ENCODE measurements around the gene HS3ST4. TPM values are rescaled to one million over a fixed set of nuclear protein-coding genes. Genes with fewer than 3 reads are reported as not detected.

Gene HS3ST4
- total RNA-seq, 1 donor from 2014 or later = 1.5 TPM

GRCh38 chr16:26158142-26158759 is 466.5 kb downstream of the HS3ST4 start:
- no peak for DNase-seq (ENCODE audit: extremely low spot score in 2 of 2)
- Histone ChIP-seq H3K9me3 (no peaks in the 10 kb centered on the region), H3K27me3 (no peaks in the 10 kb centered on the region), H3K4me3 (no peak overlapping the region), H3K36me3 (no peaks in the 10 kb centered on the region), H3K27ac (no peak overlapping the region), H3K4me1 (no peaks in the 10 kb centered on the region)
- intact Hi-C loops (cut with DNase I) = no loop called here
- TF ChIP-seq, protein P1, sequence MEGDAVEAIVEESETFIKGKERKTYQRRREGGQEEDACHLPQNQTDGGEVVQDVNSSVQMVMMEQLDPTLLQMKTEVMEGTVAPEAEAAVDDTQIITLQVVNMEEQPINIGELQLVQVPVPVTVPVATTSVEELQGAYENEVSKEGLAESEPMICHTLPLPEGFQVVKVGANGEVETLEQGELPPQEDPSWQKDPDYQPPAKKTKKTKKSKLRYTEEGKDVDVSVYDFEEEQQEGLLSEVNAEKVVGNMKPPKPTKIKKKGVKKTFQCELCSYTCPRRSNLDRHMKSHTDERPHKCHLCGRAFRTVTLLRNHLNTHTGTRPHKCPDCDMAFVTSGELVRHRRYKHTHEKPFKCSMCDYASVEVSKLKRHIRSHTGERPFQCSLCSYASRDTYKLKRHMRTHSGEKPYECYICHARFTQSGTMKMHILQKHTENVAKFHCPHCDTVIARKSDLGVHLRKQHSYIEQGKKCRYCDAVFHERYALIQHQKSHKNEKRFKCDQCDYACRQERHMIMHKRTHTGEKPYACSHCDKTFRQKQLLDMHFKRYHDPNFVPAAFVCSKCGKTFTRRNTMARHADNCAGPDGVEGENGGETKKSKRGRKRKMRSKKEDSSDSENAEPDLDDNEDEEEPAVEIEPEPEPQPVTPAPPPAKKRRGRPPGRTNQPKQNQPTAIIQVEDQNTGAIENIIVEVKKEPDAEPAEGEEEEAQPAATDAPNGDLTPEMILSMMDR (IDR thresholded peaks at IDR 0.05) = no peak
- TF ChIP-seq POLR2AphosphoS5 (IDR thresholded peaks at IDR 0.05; ENCODE audit: insufficient read depth in 1 of 2, low read depth in 1 of 2) (no peak), POLR2A (IDR thresholded peaks at IDR 0.05) (no peak)

DNA sequence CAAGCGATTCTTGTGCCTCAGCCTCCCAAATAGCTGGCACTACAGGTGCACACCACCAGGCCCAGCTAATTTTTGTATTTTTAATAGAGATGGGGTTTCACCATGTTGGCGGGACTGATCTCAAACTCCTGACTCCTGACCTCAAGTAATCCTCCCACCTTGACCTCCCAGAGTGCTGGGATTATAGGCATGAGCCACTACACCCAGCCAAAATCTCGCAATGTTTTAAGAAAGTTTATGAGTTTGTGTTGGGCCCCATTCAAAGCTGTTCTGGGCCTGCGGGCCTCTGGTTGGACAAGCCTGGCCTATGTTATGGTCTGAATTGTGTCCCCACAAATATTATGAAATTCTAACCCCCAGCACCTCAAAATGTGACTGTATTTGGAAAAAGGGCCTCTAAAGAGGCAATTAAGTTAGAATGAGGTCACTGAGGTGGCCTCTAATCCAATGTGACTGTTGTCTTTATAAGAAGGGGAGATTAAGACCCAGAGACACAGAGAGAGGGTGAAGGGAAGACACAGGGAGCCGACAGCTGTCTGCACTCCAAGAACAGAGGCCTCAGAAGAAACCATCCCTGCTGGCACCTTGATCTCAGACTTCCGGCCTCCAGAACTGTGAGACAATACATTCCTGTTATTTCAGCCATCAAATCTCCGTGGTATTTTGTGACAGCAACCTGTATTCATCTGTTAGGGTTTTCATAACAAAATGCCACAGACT is 469.9 kb downstream of the HS3ST4 start:
- Histone ChIP-seq H3K27me3 (no peaks in the 10 kb centered on the region), H3K4me1 (no peaks in the 10 kb centered on the region), H3K36me3 (no peaks in the 10 kb centered on the region), H3K27ac (no peak overlapping the region), H3K4me3 (no peak overlapping the region), H3K9me3 (no peaks in the 10 kb centered on the region)
- no peak for DNase-seq (ENCODE audit: extremely low spot score in 2 of 2)
- TF ChIP-seq POLR2AphosphoS5 (IDR thresholded peaks at IDR 0.05; ENCODE audit: insufficient read depth in 1 of 2, low read depth in 1 of 2) (no peak), POLR2A (IDR thresholded peaks at IDR 0.05) (no peak)
- TF ChIP-seq, protein P1 (IDR thresholded peaks at IDR 0.05) = no peak
- intact Hi-C loops (cut with DNase I) = no loop called here

GRCh38 chr16:26169473-26169872 is 477.7 kb downstream of the HS3ST4 start:
- no peaks in the 10 kb centered on the region for H3K9me3 ChIP-seq
- intact Hi-C loops (cut with DNase I) = no loop called here
- no peak for DNase-seq (ENCODE audit: extremely low spot score in 2 of 2)
- no peak overlapping the region for H3K4me3 ChIP-seq
- no peaks in the 10 kb centered on the region for H3K36me3 ChIP-seq
- no peak overlapping the region for H3K27ac ChIP-seq
- H3K4me1 ChIP-seq = no peaks in the 10 kb centered on the region
- H3K27me3 ChIP-seq = no peaks in the 10 kb centered on the region
- TF ChIP-seq POLR2A (IDR thresholded peaks at IDR 0.05) (no peak), POLR2AphosphoS5 (IDR thresholded peaks at IDR 0.05; ENCODE audit: insufficient read depth in 1 of 2, low read depth in 1 of 2) (no peak)
- TF ChIP-seq, protein P1 (IDR thresholded peaks at IDR 0.05) = no peak

GRCh38 chr16:26175944-26176343 is 484.2 kb downstream of the HS3ST4 start:
- Histone ChIP-seq H3K4me1 (no peaks in the 10 kb centered on the region), H3K4me3 (no peak overlapping the region), H3K27ac (no peak overlapping the region), H3K9me3 (no peaks in the 10 kb centered on the region), H3K36me3 (no peaks in the 10 kb centered on the region), H3K27me3 (no peaks in the 10 kb centered on the region)
- DNase-seq (ENCODE audit: extremely low spot score in 2 of 2) = no peak
- intact Hi-C loops (cut with DNase I) = no loop called here
- TF ChIP-seq, protein P1 (IDR thresholded peaks at IDR 0.05) = no peak
- no peak for TF ChIP-seq POLR2AphosphoS5 (IDR thresholded peaks at IDR 0.05; ENCODE audit: insufficient read depth in 1 of 2, low read depth in 1 of 2)
- no peak for TF ChIP-seq POLR2A (IDR thresholded peaks at IDR 0.05)

- H3K36me3 ChIP-seq = no peaks in the 10 kb centered on the region
- no peaks in the 10 kb centered on the region for H3K27me3 ChIP-seq
- no peak for DNase-seq (ENCODE audit: extremely low spot score in 2 of 2)
- no peak overlapping the region for H3K27ac ChIP-seq
- H3K4me1 ChIP-seq = no peaks in the 10 kb centered on the region
- no peak overlapping the region for H3K4me3 ChIP-seq
- TF ChIP-seq POLR2A (IDR thresholded peaks at IDR 0.05) = no peak
- no peak for TF ChIP-seq POLR2AphosphoS5 (IDR thresholded peaks at IDR 0.05; ENCODE audit: insufficient read depth in 1 of 2, low read depth in 1 of 2)
- TF ChIP-seq, protein P1 (IDR thresholded peaks at IDR 0.05) = no peak
- intact Hi-C loops (cut with DNase I) = no loop called here
- no peaks in the 10 kb centered on the region for H3K9me3 ChIP-seq
Observed at GRCh38 chr16:26177438-26177837, 485.7 kb downstream of the HS3ST4 start.

Measured in vagina (tissue), 2 donors.